NCI-H1417 treated with DMSO at 0.1 percent for 48 hours (cell line): ENCODE data around the gene ASIC3.
"Not testable (repeated sequence)": the region's sequence is repeated elsewhere in the genome, so short reads cannot be mapped to it uniquely, and the experiment has no call there.

Source experiments
- DNase-seq: peaks from one replicate; lab custom pipeline; 2025; lab: John Stamatoyannopoulos, UW

The ASIC3 gene

GRCh38 chr7:151032936-151033863, 15.1 kb upstream of the ASIC3 start:
- no peak for DNase-seq

- DNase-seq, result no peak
Measured at GRCh38 chr7:151033864-151034249, 14.5 kb upstream of the ASIC3 start.

- DNase-seq, result no peak
Measured at GRCh38 chr7:151034312-151035025, 13.9 kb upstream of the ASIC3 start.

- DNase-seq, result no peak
Measured at GRCh38 chr7:151035026-151035717, 13.2 kb upstream of the ASIC3 start.

GRCh38 chr7:151035902-151036301, 12.4 kb upstream of the ASIC3 start:
- no peak for DNase-seq

- no peak for DNase-seq
Measured at GRCh38 chr7:151038951-151039849, 9.1 kb upstream of the ASIC3 start.

- DNase-seq, result no peak
Measured at GRCh38 chr7:151039850-151040548, 8.3 kb upstream of the ASIC3 start.

- DNase-seq, result no peak
Measured at GRCh38 chr7:151040616-151041375, 7.5 kb upstream of the ASIC3 start.

GRCh38 chr7:151043449-151043848, 4.9 kb upstream of the ASIC3 start:
- not testable (repeated sequence) for DNase-seq

- no peak for DNase-seq
Measured at GRCh38 chr7:151043959-151044358, 4.4 kb upstream of the ASIC3 start.

- DNase-seq, result no peak
Measured at GRCh38 chr7:151045262-151045661, 3.1 kb upstream of the ASIC3 start.

GRCh38 chr7:151045967-151046366, 2.4 kb upstream of the ASIC3 start:
- DNase-seq, result no peak

- DNase-seq, result peak; percentile 7
Measured at GRCh38 chr7:151046603-151047573, 1.4 kb upstream of the ASIC3 start.

GRCh38 chr7:151048911-151049463, 656 bp downstream of the ASIC3 start:
- DNase-seq, result no peak

GRCh38 chr7:151051108-151051507, 2.8 kb downstream of the ASIC3 start:
- DNase-seq, result no peak

GRCh38 chr7:151053096-151053495, 4.8 kb downstream of the ASIC3 start:
- no peak for DNase-seq

- DNase-seq, result no peak
Measured at GRCh38 chr7:151053751-151054150, 5.4 kb downstream of the ASIC3 start.

GRCh38 chr7:151056283-151056665, 7.9 kb downstream of the ASIC3 start:
- no peak for DNase-seq
